ENCODE results near the gene ATP1B4.
"Not testable (repeated sequence)": the region's sequence is repeated elsewhere in the genome, so short reads cannot be mapped to it uniquely, and the experiment has no call there.

Gene ATP1B4

DNA sequence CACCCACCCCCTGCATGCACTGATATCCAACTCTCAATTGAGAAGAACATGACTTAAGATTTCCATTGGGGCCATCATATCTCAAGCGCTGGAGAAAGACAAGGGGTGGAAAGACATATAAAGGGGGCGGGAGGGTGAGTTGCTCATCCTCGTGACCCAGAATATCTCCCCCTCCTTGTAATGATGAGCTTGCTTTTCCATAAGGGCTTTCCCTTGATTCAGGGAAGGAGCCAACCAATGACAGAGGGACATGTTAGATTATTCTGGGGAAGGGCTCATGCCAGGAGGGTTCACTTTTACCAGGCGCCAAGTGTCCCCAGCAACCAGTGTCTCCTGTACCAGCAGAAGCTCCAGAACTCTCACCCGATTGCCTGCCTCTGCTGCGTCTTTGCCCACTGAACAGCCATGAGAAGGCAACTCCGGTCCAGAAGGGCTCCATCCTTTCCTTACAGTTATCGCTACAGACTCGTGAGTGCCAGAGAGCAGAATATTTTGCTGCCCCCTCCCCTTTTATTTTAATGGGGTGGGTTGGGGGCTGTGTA lies at the start of gene ATP1B4:
Gene ATP1B4, plus strand, starts transcription at position 326 of the 542 bp plus-strand sequence. Its CDS starts 80 bp downstream, at position 406.
- no peak for DNase-seq (ENCODE audit: low spot score)

DNA sequence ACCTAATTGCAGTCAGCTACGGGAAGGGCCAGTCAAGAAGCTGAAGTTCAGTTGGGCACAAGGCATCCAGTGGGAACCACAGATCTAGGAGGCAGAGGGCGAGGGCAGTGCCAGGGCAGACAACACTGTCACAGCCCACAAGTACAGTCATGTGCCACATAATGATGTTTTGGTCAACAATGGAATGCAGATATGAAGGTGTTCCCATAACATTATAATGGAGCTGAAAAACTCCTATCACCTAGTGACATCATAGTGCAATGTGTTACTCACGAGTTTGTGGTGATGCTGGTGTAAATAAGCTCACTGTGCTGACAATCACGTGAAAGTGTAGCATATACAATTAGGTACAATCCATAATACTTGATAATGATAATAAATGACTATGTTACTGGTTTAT lies 46.1 kb upstream of the ATP1B4 start:
- DNase-seq (ENCODE audit: low spot score): no peak

DNA sequence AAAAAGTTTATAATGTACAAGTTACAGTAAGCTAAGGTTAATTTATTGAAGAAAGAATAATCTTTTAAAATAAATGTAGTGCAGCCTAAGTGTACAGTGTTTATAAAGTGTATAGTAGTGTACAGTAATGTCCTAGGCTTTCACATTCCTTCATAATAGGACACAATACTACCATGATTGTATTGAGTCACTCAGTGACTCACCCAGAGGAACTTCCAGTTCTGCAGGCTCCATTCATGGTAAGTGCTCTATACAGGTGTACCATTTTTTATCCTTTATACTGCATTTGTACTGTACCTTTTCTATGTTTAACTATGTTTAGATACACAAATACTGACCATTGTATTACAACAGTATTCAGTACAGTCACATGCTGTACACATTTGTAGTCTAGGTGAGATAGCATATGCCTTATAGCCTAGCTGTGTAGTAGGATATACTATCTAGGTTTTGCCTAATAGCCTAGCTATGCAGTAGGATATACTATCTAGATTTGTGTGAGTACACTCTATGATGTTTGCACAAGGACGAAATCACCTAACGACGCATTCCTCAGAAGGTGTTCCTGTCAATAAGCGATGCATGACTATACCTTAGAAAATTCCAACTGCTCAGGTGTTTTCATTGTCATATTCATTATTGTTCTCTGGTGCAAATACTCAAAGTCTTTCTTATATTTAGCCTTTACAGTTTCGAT lies 45.2 kb upstream of the ATP1B4 start:
- no peak for DNase-seq (ENCODE audit: low spot score)

DNA sequence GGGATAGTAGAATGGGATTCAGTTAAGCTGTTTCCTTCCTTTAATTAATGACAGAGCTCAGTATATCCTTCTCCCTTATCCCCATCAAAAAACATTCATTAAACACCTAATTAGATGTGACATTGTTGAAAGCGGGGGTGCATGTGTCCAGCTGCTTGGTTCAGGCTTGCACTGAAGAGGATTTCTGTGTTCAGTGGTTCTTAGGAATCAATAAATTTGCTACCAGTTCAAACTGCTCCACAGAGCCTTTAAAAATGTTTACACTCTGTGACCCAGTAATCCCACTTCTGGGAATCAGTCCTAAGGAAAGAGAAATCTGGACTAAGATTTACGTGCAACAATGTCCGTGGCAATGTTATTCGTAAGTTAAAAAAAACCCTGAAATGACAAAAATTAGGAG lies 43.5 kb upstream of the ATP1B4 start:
- no peak for DNase-seq (ENCODE audit: low spot score)

DNA sequence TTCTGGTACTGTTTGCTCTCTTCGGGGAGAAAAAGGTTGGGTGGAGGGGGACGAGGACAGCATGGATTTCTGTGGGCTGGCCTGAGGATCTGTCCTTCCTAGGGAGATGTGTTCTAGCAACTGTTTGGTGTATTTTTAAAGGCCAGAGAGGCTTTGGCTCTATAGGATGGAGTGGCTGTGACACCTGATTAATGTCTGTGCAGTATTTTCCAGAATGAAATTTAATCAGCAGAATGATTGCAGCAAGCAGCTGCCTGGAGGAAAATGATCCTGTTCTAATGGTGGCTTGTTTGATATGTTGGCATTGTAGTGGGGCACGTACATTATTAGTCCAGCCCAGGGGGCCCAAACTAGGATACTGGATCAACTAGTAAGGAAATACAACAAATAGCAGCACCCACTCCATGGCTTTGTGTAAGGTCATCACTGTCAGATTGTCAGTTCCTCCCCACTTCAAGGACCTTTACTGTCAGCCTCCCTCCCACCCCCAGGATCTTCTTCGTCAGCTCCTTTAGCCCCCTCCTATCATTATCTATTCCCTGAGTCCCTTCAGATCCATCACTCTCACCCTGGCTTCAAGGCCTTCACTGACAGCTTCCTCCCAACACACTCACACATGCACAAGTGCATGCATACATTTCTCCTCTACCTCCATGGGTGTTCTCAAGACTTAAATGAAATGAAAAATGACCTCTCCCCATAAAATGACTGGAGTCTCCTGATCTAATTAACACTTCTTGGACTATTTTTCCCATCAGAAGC lies 40.2 kb upstream of the ATP1B4 start:
- no peak for DNase-seq (ENCODE audit: low spot score)

DNA sequence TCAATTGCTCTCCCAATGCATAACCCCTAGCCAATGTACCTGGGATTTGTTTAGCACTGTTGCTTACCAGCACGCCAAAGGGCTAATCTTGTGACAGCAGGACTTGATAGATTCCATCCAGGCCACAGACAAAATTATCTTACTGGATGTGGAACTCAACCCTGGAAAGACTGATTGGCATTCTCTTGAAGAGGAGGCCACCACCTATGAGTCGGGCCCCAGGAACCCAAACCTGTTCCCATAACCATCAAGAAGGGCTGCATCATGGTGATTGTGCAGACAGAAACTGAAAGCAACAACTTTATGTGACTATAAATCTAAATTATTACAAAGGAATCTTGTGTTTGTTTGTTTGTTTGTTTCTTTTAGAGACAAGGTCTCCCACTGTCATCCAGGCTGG lies 30.8 kb upstream of the ATP1B4 start:
- no peak for DNase-seq (ENCODE audit: low spot score)

DNA sequence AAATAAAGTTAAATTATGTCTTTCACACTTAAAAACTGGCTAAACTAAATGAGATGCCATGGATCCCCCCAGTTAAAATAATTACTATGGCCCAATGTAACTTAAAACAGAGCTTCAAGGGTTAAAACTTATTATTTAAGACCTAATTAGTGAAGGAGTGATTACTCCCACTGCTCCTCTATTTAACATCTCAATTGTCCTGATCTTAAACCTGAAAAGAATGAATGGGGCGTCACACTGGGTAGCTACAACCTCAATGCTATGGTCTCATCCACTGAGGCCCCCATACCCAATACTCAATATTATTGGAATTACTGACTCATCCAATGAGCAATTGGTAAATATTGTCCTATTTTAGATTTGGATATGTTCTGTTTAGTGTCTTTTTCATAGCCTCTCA lies 29.5 kb upstream of the ATP1B4 start:
- no peak for DNase-seq (ENCODE audit: low spot score)

DNA sequence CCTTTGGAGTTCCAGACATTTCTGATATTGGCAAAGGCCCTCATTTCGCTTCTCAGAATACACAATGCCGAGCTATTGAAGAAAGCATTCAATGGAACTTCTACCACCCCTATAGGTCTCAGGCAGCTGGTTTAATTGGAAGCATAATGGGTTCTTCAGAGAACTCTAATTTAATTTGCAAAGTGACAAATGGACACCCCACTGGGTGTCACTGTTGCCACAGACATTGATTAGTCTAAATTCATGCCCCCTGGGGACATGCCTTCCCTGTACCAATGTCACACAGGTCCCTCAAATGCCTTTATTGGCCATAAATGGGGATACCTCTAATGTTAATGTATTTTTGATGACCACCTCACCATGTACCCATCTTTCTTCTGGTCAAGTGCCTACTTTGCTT lies 27.7 kb upstream of the ATP1B4 start:
- DNase-seq (ENCODE audit: low spot score): no peak

DNA sequence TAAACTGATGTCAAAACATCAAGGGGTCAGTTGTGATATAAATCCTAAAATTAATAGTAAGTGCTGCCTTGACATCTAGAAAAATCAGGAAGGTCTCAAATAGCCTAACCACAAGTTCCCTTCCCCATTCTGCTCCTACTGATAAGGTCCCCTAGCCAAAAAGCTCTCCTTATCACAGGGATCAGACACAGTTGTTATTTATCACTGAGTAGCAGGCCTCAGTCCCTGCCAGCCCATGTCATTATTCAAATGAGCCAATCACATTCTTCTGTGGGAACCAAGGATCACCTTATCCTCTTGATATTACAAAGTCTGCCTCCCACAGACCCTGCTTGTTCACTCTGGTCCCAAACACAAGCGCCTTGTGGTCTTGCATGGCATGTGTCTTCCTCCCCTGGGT lies 27.3 kb upstream of the ATP1B4 start:
- DNase-seq (ENCODE audit: low spot score): no peak

DNA sequence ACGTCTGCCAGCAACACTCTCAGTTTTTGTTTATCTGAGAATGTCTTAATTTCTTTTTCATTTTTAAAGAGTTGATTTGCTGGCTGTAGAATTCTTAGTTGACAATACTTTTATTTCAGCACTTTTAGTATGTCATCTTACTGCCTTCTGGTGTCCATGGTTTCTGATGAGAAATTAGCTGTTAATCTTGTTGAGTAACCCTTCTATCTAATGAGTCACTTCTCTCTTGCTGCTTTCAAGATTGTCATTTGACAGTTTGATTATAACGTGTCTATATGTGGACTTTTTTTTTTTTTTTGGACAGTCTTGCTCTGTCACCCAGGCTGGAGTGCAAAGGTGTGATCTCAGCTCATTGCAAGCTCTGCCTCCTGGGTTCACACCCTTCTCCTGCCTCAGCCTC lies 26.6 kb upstream of the ATP1B4 start:
- no peak for DNase-seq (ENCODE audit: low spot score)

DNA sequence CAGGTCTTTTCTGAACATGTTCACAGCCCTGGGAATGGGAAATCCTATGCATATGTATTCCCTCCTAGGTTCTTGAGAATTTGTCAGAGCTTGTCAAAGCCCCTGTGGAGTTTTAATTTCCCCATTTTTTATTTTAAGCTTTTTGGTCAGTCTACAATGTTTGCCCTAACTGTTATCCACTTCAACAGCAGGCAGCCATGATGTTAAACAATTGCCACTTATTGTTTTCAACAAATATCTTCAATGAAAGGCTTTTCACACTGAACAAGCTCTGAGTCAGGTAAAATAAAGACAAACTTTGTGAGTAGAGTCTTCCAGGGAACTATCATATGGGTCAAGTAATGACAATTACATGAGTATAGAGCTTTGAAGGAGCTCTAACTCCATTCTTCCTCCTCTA lies 25.0 kb upstream of the ATP1B4 start:
- DNase-seq (ENCODE audit: low spot score): no peak

DNA sequence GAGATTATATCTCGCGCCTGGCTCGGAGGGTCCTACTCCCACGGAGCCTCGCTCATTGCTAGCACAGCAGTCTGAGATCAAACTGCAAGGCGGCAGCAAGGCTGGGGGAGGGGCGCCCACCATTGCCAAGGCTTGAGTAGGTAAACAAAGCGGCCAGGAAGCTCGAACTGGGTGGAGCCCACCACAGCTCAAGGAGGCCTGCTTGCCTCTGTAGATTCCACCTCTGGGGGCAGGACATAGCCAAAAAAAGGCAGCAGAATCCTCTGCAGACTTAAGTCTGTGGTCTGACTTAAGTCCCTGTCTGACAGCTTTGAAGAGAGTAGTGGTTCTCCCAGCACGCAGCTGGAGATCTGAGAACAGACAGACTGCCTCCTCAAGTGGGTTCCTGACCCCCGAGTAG lies 17.3 kb upstream of the ATP1B4 start:
- DNase-seq (ENCODE audit: low spot score): not testable (repeated sequence)

DNA sequence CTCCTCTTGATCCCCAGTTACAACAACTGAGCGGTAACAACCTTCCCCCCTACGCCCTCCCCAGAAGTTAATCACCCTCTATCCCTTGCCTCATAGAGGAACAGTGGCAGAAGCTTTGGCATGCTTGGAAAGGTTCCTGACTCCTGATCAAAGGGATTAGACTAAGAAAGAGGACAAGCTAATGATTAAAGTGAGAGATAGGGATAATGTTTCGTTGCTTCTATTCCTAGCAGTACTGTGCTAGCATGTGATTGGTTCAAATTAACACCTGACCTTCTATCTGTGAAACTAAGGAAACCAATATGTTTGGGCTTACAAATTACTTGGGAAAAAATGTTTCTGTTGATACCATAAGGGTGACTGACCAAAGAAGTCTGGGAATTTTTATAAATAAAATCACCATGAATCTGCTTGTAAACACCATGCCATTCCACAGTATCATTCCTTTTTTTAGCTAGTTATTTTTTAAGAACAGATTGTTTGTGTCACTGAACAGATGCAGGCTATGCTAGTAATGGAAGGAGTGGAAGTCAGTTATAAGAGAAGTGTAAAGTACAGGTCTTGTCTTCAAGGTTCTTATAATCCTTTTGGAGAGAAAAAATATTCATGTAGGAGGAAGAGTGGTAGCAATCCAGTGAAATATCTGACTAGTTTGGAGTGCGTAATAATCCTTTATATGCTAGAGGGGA lies 11.3 kb upstream of the ATP1B4 start:
- DNase-seq (ENCODE audit: low spot score): no peak

DNA sequence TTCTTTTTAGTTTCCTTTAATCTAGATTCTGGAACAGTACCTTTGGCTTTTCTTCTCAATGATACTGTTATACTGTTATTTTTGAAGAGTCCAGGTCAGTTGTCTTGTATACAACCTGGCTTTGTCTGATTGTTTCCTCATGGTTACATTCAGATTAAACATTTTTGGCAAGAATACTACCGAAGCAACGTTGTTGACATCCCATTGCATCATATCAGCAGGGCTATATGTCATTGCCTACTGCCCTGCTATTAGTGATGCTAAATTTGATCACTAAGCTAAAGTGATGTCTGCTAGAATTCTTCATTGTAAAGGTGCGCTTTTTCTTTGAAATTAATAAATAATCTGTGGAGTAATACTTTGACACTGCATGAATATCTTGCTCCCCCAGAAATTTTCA lies 5.8 kb upstream of the ATP1B4 start:
- no peak for DNase-seq (ENCODE audit: low spot score)

DNA sequence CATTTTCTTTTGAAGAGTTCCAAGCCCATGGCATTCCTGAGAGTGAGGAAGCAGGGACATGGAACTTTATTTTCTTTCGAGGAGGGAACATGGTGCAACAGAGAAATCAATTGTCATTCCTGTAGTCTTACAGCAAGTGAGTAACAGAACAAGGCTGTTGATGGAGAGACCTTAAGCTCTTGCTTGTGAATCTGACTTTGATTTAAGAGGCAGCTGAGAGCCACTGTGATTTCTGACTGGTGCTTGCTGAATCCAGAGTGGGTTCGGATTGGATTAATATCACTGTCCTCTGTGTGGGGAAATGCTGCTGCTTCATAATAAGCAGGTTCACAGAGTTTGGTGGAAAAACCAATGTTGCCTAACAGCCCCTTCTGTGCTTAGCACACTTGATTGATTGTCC lies 4.7 kb upstream of the ATP1B4 start:
- DNase-seq (ENCODE audit: low spot score): no peak

DNA sequence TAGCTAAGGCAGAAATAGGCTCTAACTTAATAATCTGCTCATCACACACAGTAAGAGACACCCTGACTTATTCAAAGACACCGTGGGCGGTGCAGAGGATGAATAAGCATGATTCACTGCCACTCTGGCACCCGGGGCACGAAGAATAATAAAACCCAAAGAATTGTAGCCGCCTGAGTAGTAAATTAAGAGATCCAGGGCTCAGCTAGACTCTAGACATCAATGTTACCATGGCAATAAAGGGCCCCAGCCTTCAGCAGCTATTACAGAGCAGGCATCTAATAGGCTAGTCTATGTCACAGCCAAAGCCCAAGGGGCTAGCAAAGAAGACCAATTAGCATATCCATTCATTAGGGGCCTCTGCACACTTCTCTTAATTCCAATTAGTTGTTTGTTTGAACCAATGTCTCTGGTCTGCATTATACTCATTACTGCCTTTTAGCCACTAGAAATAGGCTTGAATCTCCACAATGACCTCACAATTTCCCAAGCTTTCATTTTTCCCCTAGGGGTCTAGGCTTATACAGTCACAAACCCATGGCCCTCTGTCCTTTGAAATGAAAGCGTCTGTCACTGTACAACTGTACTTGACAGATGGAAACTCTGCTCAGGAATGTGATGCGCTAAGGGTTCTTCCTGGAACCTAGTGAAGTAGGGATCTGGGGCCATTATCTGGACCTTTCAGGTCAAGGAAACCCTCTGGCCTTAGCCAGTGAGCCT lies 3.0 kb upstream of the ATP1B4 start:
- DNase-seq (ENCODE audit: low spot score): no peak

DNA sequence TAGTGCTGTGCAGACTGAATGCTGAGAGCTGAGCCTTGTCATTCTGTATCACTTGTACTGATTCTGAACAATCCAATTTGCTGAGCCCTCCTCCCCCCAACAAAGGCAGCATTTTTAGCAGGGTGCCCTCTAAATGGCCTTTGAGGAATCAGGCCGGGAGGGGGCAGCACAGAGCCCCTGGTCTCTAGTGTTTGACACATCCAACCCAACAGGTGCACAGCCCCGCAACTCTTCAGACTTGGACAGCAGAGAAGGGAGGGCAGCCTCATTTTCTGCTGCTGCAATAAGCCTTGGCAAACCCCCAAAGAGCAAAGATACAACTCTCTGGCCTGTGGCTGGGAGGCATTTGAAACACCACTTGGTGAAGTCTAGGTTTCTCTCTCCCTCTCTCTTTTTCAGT lies 3.4 kb downstream of the ATP1B4 start:
- peak; percentile 59 for DNase-seq (ENCODE audit: low spot score)

DNA sequence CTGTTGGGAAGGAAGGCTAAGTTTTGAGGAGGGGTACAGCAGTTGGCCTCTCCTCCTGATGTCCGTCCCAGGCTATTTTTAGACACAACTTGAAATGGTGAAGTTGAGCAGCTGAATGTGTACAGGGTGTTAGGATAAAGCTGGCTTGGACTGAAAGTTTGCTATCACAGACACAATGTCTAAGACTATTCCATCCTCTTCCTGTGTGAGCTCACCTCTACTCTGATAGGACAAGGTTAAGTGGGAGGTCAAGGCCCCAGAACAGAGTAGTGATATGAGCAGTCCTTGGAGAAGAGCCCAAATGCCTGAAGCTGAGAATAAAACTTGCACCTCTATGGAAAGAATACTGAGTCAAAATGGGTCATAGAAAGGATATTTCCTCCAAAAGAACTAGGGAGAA lies 4.1 kb downstream of the ATP1B4 start:
- no peak for DNase-seq (ENCODE audit: low spot score)

DNA sequence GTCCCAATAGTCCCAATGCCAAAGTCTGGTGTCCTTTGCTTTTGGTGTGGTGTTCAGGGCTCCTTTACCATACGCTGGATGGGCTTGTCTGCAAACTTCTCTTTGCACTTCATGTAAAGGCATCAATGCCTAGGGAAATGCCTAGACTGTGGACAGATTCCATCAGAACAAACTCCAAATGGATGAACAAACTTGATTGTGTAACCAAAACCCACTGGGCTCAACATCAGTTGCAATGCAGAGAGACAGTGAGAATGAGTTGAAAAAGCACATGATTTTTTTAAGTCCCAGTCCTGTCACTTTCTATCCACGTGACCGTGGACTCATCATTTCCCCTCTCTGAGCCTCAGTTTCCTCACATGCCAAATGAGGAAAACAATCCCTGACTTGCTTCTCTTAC lies 4.9 kb downstream of the ATP1B4 start:
- no peak for DNase-seq (ENCODE audit: low spot score)

DNA sequence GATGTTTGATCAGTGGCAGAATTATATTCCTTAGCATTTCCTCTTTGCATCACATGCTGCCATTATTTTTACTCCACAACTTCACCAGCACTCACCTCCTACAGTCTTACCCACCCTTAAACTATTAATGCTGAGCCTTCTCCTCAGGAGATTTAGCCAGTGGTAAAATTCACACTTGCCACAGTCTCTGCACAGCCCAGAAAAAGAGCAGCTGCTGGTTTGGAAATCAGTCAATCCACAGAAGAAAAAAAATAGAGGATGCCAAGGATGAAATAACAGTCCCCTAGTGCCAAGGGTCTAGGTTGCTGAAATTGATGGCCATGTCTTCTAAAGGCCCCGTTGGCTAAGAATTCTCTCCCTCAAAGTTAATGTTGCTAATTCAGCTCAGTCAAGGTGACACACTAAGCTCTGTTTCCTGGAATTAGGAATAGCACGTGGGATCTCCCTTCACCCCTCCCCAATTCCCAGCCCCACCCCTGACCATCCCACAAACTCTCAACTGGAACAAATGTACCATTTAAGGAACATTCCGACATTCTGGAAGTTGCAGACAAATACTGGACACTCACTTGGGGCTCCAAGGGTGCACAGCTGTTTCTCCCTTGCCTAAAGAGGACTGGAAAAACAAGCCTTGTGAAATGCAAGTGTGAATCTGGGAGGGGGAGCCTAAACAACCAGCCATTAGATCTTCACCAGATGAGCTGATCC lies 5.7 kb downstream of the ATP1B4 start:
- DNase-seq (ENCODE audit: low spot score): no peak

DNA sequence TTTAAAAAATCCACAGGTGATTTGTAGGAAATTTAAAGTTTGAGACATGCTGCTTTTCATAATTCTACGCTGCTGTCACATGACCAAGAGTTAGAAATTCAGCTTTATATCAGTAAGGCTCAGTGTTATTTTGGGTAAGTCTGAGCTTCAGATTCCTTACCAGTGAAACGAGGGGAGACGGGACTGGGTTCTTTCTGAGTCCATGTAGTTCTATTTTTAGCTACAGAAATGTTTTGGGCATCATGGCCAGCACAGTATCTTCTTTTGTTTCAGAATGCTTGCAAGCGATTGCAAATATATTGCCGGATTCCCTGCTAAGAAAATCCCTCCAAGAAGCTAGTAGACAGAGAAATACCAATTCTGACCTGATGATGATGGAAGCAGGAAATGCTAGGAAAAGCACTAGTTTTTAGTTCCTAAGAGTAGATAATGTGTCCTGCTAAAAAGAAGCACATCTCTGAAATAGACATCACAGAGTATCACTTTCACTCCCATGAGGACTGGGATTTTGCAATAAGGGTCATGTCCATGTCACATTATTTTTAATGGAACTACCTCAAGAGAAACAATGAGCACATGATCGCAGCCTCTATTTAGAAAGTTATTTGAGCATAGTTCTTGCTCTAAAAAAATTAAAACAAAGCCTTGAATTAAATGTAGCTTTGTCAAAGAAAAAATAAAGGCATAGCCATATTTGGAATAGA lies 10.9 kb downstream of the ATP1B4 start:
- DNase-seq (ENCODE audit: low spot score): no peak

All from ecto neural progenitor cell (in vitro differentiated cells).